Fibroblast of mammary gland (primary cell): ENCODE results near the gene NEURL2.
"Not testable (repeated sequence)": the region's sequence is repeated elsewhere in the genome, so short reads cannot be mapped to it uniquely, and the experiment has no call there.

Experiments used
- DNase-seq: peaks from one replicate; pipeline ENCODE4 v3.0.0-alpha.2; 2010; ENCODE audit warnings: low read depth
- H3K4me3 ChIP-seq: 2 replicates; pipeline ENCODE4 v1.5.1; 2011; ENCODE audit warnings: low read depth, mild to moderate bottlenecking, low read length, moderate library complexity; ENCODE audit not compliant: control insufficient read depth
- TF ChIP-seq, protein P1 (sequence below): conservative IDR thresholded peaks from 2 replicates; pipeline ENCODE4 v1.5.1; 2011; ENCODE audit warnings: low read depth, low read length, inconsistent platforms; ENCODE audit not compliant: control insufficient read depth, insufficient read depth

The NEURL2 gene

GRCh38 chr20:45904583-45905504 is 13.8 kb upstream of the NEURL2 start:
- no peak overlapping the region for H3K4me3 ChIP-seq
- DNase-seq, result no peak
- TF ChIP-seq, protein P1, sequence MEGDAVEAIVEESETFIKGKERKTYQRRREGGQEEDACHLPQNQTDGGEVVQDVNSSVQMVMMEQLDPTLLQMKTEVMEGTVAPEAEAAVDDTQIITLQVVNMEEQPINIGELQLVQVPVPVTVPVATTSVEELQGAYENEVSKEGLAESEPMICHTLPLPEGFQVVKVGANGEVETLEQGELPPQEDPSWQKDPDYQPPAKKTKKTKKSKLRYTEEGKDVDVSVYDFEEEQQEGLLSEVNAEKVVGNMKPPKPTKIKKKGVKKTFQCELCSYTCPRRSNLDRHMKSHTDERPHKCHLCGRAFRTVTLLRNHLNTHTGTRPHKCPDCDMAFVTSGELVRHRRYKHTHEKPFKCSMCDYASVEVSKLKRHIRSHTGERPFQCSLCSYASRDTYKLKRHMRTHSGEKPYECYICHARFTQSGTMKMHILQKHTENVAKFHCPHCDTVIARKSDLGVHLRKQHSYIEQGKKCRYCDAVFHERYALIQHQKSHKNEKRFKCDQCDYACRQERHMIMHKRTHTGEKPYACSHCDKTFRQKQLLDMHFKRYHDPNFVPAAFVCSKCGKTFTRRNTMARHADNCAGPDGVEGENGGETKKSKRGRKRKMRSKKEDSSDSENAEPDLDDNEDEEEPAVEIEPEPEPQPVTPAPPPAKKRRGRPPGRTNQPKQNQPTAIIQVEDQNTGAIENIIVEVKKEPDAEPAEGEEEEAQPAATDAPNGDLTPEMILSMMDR, result no peak

DNA sequence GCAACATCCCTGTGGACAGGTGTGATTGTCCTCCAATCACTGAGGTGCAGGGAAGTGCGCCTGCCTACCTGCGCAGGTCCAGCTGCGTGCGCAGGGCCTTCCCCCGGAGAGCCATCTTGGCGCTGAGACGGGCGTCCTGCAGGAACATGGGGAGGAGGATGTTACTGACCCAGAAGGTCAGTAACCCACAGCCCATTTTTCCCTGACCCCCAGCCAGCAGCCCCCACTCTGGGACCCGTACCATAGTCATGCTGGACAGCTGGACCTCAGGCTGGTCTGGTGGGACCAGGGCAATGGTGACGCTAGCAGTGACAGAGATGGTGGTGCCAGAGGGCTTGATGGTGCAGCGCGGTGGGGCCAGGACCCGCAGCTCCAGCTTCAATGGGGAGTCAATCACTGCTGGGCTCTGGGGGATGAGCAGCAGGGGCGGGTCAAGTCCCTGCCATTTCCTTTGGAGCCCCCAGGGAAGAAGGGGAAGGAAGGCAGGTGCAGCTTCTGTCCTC is 11.2 kb upstream of the NEURL2 start:
- TF ChIP-seq, protein P1, result no peak
- DNase-seq, result no peak
- no peak overlapping the region for H3K4me3 ChIP-seq

- not testable (repeated sequence) for H3K4me3 ChIP-seq, DNase-seq
Measured at GRCh38 chr20:45901332-45901731, 10.3 kb upstream of the NEURL2 start.

DNA sequence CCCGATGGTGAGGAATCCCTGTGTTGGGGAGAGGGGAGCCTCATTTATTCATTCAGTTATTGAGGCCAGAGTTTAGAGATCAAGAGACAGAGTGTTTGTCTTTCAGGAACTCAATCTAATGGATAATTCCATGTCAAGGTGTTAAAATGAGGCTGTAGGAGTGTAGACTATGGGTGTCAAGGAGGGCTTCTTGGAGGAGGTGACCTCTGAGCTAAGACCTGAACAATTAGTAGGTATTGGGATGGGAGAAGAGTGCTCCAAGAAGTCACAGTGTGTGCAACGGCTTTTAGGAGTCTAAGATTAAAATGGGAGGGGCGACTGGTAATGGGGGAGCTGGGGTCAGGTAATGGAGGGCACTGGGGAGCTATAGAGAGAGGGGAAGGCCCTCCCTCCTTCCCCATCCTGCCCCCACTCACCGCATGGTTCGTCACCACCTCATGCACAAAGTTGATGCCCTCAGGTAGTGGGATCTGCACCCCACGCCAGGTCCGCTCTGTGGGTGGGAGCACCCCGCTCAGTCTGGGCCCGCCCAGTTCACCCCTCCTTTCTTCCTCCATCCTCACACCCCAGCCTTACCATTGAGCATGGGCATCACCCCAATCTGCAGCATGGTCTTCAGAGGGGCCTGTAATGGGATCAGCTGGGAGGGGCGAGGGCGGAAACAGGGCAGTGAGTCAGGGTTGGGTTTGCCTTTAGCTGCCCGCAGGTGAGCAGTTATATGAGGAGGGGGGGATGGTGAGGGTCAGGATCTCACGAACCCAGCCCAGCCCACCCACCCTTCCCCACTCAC is 8.2 kb upstream of the NEURL2 start:
- no peak for DNase-seq
- no peak overlapping the region for H3K4me3 ChIP-seq
- TF ChIP-seq, protein P1, result no peak

DNA sequence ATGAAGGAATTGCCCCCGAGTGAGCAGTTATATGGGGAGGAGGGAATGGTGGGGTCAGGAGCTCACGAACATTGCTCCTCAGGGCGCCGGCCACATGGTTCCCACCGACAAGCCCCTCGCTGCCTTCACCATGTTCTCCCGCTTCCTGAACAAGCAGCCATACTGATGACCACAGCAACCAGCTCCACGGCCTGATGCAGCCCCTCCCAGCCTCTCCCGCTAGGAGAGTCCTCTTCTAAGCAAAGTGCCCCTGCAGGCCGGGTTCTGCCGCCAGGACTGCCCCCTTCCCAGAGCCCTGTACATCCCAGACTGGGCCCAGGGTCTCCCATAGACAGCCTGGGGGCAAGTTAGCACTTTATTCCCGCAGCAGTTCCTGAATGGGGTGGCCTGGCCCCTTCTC is 7.3 kb upstream of the NEURL2 start:
- no peak overlapping the region for H3K4me3 ChIP-seq
- TF ChIP-seq, protein P1, result no peak
- no peak for DNase-seq

DNA sequence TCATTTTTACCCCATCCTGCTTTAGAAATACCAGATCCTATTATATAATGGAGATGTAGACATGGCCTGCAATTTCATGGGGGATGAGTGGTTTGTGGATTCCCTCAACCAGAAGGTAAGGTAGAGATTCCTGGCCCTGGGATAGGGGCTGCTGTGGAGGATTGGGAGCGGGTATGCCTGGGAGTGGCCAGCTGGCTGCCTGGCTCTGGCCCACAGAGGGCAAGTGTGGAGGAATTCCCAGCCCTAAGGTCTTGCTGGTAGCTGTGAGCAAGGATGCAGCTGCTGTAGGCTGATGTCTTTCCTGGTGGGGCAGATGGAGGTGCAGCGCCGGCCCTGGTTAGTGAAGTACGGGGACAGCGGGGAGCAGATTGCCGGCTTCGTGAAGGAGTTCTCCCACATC is 6.7 kb upstream of the NEURL2 start:
- TF ChIP-seq, protein P1, result no peak
- DNase-seq, result no peak
- H3K4me3 ChIP-seq, result no peak overlapping the region

DNA sequence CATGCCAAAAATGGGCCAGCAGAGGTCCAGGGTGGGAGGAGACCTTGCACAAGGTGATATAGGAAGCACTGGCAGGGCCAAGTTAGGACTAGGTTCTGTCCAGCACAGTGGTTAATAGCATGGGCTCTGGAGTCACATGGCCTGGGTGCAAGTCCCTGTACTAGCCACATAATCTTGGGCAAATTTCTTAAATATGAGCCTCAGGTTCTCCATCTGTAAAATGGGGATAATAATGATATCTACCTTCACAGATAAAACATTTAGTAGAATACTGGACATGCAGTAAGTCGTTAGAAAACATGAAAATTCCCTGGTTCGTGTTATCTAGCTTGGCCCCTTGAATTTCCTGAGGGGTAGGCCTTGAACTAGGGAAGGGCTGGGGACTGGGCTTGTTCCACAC is 6.3 kb upstream of the NEURL2 start:
- DNase-seq, result no peak
- H3K4me3 ChIP-seq, result no peak overlapping the region
- TF ChIP-seq, protein P1, result no peak
